Pancreas (tissue), 10 donors: ENCODE results near the gene OSCAR. TPM values are rescaled to one million over a fixed set of nuclear protein-coding genes. Genes with fewer than 3 reads are reported as not detected.

Source experiments
- ATAC-seq, 4 donors: fragments of 200-7000 bp; cut with Tn5 transposase; one replicate each; pipeline versions ENCODE4 v1.8.0 to v1.9.1; 2020; ENCODE audit warnings: mild to moderate bottlenecking in 4 of 4, moderate library complexity in 4 of 4
- DNase-seq, 6 donors: peaks; one replicate each; pipeline ENCODE4 v3.0.0-alpha.2; 2020
- FAIRE-seq: peaks from 2 replicates; lab custom pipeline; 2012; peaks lifted over from hg19 to GRCh38; lab: Jason Lieb, UNC
- H3K27ac ChIP-seq, 4 donors: fragments of 200-600 bp; sonication (generic); 1 replicate in 3 of 4; 2 replicates in 1 of 4; pipeline versions ENCODE4 v1.5.0 to v1.8.0; 2020
- H3K27me3 ChIP-seq, 4 donors: fragments of 200-600 bp; one replicate each; pipeline ENCODE4 v1.8.0; 2021
- H3K36me3 ChIP-seq, 3 donors: fragments of 200-600 bp; sonication (generic) in 1 of 3; one replicate each; pipeline versions ENCODE4 v1.5.0 to v1.8.0; 2020 to 2021
- H3K4me1 ChIP-seq, 3 donors: fragments of 200-600 bp; one replicate each; pipeline ENCODE4 v1.8.0; 2021
- H3K4me3 ChIP-seq, 4 donors: fragments of 200-600 bp; sonication (generic) in 2 of 4; one replicate each; pipeline versions ENCODE4 v1.5.0 to v1.8.0; 2020 to 2021
- H3K9me3 ChIP-seq, 4 donors: fragments of 200-600 bp; one replicate each; pipeline ENCODE4 v1.8.0; 2021
- WGBS, 2 donors: extraction: QIAGEN DNeasy Blood & Tissue Kit; methylation state at CpG; one replicate each; pipeline ENCODE4 v1.1.7; 2013; 5-methylcytosine and 5-hydroxymethylcytosine counted together
- intact Hi-C, 3 donors: fragments of 100-400 bp; cut with DNase I; formaldehyde crosslinking; loops; one replicate each; pipeline versions ENCODE4 v1.11.1 to v1.14.2; 2022
- polyA plus RNA-seq, 2 donors: library from polyadenylated mRNA; stranded (reverse); fragments of 200-250 nt; gene quantifications; one replicate each; pipeline ENCODE4 v1.2.3, GENCODE V29; 2013
- total RNA-seq, 6 donors: library from RNA; stranded (reverse); fragmentation: NEBNext Ultra II Directional in 4 of 6; extraction: Animal tissue kit (Norgen Biotek cat#: 25700) in 4 of 6; gene quantifications; one replicate each; pipeline versions ENCODE4 v1.2.1 to v1.2.4, GENCODE V29; 2021 to 2023
- TF ChIP-seq, protein P1 (sequence below), 4 donors: fragments of 200-600 bp; sonication (generic) in 3 of 4; IDR thresholded peaks; one replicate each; pipeline versions ENCODE4 v1.5.0 to v1.8.0; 2021; ENCODE audit warnings: antibody characterized with exemption in 4 of 4
- donor health status: healthy with polysubstance abuse.
- donor health status: DM: no; HTN: no; CAD: no; lungs with moderate emphysema.
- donor health status: DM: no; HTN: no; CAD: no.
- donor health status: control.
- donor health status: control.
- donor health status: Bipolar disorder and iron deficiency.
- donor health status: DM: yes; HTN: yes; CAD: no.
- donor health status: DM: no; HTN: no; CAD: no.
- donor health status: DM: no; HTN: no; CAD: no.
- donor health status: DM: yes; HTN: yes; CAD: no.

The OSCAR gene
- total and polyA plus RNA-seq, 8 donors: 0.41 to 3.2 (median 1.0) TPM; not detected in 1

DNA sequence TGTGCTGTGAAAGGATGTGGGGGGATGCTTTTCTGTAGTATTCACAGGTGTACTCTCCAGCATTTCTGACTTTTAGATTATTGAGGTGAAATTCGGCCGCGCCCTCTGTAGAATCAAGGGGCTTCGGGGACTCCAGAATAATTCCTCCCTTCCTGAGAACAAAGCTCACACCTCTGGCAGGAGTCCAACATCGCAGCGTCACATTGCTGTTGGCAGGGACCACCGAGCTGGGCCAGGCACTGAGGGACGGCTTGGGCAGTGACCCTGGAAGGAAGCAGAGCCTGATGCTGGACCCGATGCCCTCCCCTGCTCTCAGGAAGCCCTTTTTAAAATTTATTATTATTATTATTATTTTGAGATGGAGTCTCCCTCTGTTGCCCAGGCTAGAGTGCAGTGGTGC lies 25.8 kb downstream of the OSCAR start:
- TF ChIP-seq, protein P1, sequence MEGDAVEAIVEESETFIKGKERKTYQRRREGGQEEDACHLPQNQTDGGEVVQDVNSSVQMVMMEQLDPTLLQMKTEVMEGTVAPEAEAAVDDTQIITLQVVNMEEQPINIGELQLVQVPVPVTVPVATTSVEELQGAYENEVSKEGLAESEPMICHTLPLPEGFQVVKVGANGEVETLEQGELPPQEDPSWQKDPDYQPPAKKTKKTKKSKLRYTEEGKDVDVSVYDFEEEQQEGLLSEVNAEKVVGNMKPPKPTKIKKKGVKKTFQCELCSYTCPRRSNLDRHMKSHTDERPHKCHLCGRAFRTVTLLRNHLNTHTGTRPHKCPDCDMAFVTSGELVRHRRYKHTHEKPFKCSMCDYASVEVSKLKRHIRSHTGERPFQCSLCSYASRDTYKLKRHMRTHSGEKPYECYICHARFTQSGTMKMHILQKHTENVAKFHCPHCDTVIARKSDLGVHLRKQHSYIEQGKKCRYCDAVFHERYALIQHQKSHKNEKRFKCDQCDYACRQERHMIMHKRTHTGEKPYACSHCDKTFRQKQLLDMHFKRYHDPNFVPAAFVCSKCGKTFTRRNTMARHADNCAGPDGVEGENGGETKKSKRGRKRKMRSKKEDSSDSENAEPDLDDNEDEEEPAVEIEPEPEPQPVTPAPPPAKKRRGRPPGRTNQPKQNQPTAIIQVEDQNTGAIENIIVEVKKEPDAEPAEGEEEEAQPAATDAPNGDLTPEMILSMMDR (IDR thresholded peaks at IDR 0.05): no peak
- no peak for DNase-seq
- no peak for ATAC-seq
- no peak for FAIRE-seq
- WGBS, 2 donors: 61 to 71% methylated on average over 9 of the region's 9 CpGs
- H3K4me3 ChIP-seq: no peak overlapping the region
- H3K4me1 ChIP-seq: no peaks in the 10 kb centered on the region
- H3K27me3 ChIP-seq: no peaks in the 10 kb centered on the region
- no peak overlapping the region for H3K27ac ChIP-seq
- H3K9me3 ChIP-seq: no peaks in the 10 kb centered on the region
- no peaks in the 10 kb centered on the region for H3K36me3 ChIP-seq
- intact Hi-C loops: no loop called here

DNA sequence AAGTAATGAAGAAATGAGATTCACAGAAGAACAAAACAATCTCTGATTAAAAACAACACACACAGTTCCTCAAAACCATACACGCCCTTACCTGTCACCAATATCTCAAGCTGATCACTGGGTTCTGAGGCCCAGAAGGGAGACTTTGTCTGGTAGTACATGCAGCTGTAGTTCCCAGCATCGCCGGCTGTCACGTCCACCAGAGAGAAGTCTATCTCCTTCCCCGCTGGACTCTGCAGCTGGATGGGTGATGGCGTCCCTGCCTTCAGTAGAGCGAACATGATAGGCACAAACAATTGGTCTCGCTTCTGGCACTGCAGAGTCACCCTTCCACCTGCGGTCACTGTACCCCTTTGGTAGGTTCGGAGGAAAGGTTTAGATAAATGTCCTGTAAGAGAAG lies 26.8 kb downstream of the OSCAR start:
- H3K4me3 ChIP-seq: no peak overlapping the region
- H3K27me3 ChIP-seq: no peaks in the 10 kb centered on the region
- no peak overlapping the region for H3K27ac ChIP-seq
- FAIRE-seq: no peak
- TF ChIP-seq, protein P1 (IDR thresholded peaks at IDR 0.05): no peak
- ATAC-seq: no peak
- H3K9me3 ChIP-seq: no peaks in the 10 kb centered on the region
- intact Hi-C loops: no loop called here
- WGBS, 2 donors: 69 to 83% methylated on average over 10 of the region's 10 CpGs
- H3K4me1 ChIP-seq: no peaks in the 10 kb centered on the region
- no peaks in the 10 kb centered on the region for H3K36me3 ChIP-seq
- no peak for DNase-seq

DNA sequence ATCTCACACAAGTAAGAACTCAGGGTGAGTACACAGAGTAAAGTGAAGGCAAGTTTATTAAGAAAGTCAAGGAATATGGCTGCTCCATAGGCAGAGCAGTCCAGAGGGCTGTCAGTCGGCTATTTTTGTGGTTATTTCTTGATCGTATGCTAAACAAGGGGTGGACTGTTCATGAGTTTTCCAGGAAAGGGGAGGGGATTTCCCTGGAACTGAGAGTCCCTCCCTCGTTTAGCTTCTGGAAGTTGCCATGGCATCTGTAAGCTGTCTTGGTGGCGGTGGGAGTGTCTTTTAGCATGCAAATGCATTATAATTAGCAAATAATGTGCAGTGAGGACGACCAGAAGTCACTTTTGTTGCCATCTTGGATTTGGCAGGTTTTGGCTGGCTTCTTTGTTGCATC lies 31.1 kb downstream of the OSCAR start:
- FAIRE-seq: no peak
- H3K9me3 ChIP-seq: no peaks in the 10 kb centered on the region
- intact Hi-C loops: no loop called here
- DNase-seq: no peak
- H3K4me3 ChIP-seq: no peak overlapping the region
- H3K27me3 ChIP-seq: peaks cover 0 to 5% (median 0%) of the 10 kb centered on the region in 4 donors
- no peaks in the 10 kb centered on the region for H3K4me1 ChIP-seq
- TF ChIP-seq, protein P1 (IDR thresholded peaks at IDR 0.05): no peak
- H3K27ac ChIP-seq: no peak overlapping the region
- H3K36me3 ChIP-seq: no peaks in the 10 kb centered on the region
- ATAC-seq: no peak
- WGBS, 2 donors: 45 to 53% methylated on average over 5 of the region's 5 CpGs

DNA sequence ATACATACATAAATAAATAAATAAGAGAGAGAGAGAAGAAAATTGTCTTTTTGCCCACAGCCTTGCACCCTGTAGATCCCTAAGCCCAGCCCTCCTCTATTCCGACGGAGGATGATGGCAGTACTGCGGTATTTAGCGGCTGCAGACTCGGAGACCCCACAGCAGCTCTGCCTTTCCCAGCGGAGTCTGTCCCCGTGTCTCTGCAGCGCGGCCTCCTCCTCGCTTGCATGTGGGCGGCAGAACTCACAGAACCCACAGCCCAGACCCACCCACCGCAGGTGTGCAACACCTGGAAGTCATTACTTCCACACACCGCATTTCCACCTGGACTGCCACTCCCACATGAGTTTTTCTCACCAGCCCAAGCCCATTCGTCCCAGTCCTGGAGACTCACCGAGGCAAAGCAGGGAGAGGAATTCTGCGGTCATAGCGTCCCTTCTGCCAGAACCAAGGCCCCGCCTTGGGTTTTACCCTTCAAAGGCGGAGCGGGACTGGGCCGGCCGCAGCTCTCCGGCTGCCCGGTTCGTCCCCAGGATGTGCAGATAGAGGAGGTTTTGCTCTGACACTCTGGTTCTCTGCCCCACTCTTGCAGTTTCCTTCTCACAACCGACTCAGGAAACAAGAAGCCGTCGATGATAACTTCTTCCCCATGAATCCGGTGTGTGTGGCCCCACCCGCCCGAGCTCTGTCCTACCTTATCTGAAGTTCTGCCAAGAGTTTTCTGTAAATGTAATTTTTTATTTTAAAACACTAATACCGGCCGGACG lies 37.1 kb downstream of the OSCAR start, which contains the start of gene VSTM1:
Gene VSTM1, minus strand, starts transcription at position 548 of the 767 bp plus-strand sequence. Its CDS starts 120 bp downstream, at position 428.
- TF ChIP-seq, protein P1 (IDR thresholded peaks at IDR 0.05): no peak
- no peak for ATAC-seq
- WGBS, 2 donors: 61 to 73% methylated on average over 34 of the region's 34 CpGs
- no peak for FAIRE-seq
- Histone ChIP-seq H3K4me1 (no peaks in the 10 kb centered on the region), H3K27ac (no peak within 1 kb of the TSS), H3K9me3 (no peaks in the 10 kb centered on the region), H3K36me3 (no peaks in the 10 kb centered on the region), H3K4me3 (no peak within 1 kb of the TSS), H3K27me3 (peaks cover 0 to 5% (median 0%) of the 10 kb centered on the region in 4 donors)
- DNase-seq: no peak
- intact Hi-C loops: no loop called here

DNA sequence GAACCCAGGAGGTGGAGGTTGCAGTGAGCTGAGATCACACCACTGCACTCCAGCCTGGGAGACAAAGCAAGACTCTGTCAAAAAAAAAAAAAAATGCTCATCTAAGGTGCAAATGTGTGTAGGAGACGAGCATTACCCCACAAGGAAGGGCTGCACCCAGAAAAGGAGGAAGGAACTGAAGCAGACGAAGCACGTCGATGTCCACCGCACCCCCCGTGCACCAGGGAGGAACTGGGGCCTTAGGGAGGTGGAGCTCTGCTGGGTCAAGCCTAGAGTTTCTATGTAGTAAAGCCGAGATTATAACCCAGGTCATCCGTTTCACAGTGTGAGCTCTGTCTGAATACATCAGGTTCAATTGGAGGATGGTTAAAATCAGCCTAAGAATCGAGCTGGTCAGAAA lies 38.0 kb downstream of the OSCAR start:
- Histone ChIP-seq H3K27me3 (peaks cover 0 to 5% (median 0%) of the 10 kb centered on the region in 4 donors), H3K4me3 (no peak overlapping the region), H3K9me3 (no peaks in the 10 kb centered on the region), H3K27ac (no peak overlapping the region), H3K36me3 (no peaks in the 10 kb centered on the region), H3K4me1 (no peaks in the 10 kb centered on the region)
- TF ChIP-seq, protein P1 (IDR thresholded peaks at IDR 0.05): no peak
- DNase-seq: no peak
- no peak for FAIRE-seq
- peak in 1 of 4 donors; percentile 36 for ATAC-seq
- intact Hi-C loops: no loop called here
- 50 to 56% methylated on average over 9 of the region's 9 CpGs for WGBS, 2 donors
